Pancreas (tissue), 10 donors: ENCODE data around the gene VWA3B. TPM values are rescaled to one million over a fixed set of nuclear protein-coding genes. Genes with fewer than 3 reads are reported as not detected.

Experiments
- ATAC-seq, 4 donors: fragments of 200-7000 bp; cut with Tn5 transposase; one replicate each; pipeline versions ENCODE4 v1.8.0 to v1.9.1; 2020; ENCODE audit warnings: mild to moderate bottlenecking in 4 of 4, moderate library complexity in 4 of 4
- DNase-seq, 6 donors: peaks; one replicate each; pipeline ENCODE4 v3.0.0-alpha.2; 2020
- FAIRE-seq: peaks from 2 replicates; lab custom pipeline; 2012; peaks lifted over from hg19 to GRCh38; lab: Jason Lieb, UNC
- H3K27ac ChIP-seq, 4 donors: fragments of 200-600 bp; sonication (generic); 1 replicate in 3 of 4; 2 replicates in 1 of 4; pipeline versions ENCODE4 v1.5.0 to v1.8.0; 2020
- H3K27me3 ChIP-seq, 4 donors: fragments of 200-600 bp; one replicate each; pipeline ENCODE4 v1.8.0; 2021
- H3K36me3 ChIP-seq, 3 donors: fragments of 200-600 bp; sonication (generic) in 1 of 3; one replicate each; pipeline versions ENCODE4 v1.5.0 to v1.8.0; 2020 to 2021
- H3K4me1 ChIP-seq, 3 donors: fragments of 200-600 bp; one replicate each; pipeline ENCODE4 v1.8.0; 2021
- H3K4me3 ChIP-seq, 4 donors: fragments of 200-600 bp; sonication (generic) in 2 of 4; one replicate each; pipeline versions ENCODE4 v1.5.0 to v1.8.0; 2020 to 2021
- H3K9me3 ChIP-seq, 4 donors: fragments of 200-600 bp; one replicate each; pipeline ENCODE4 v1.8.0; 2021
- WGBS, 2 donors: extraction: QIAGEN DNeasy Blood & Tissue Kit; methylation state at CpG; one replicate each; pipeline ENCODE4 v1.1.7; 2013; 5-methylcytosine and 5-hydroxymethylcytosine counted together
- intact Hi-C, 3 donors: fragments of 100-400 bp; cut with DNase I; formaldehyde crosslinking; loops; one replicate each; pipeline versions ENCODE4 v1.11.1 to v1.14.2; 2022
- polyA plus RNA-seq, 2 donors: library from polyadenylated mRNA; stranded (reverse); fragments of 200-250 nt; gene quantifications; one replicate each; pipeline ENCODE4 v1.2.3, GENCODE V29; 2013
- total RNA-seq, 6 donors: library from RNA; stranded (reverse); fragmentation: NEBNext Ultra II Directional in 4 of 6; extraction: Animal tissue kit (Norgen Biotek cat#: 25700) in 4 of 6; gene quantifications; one replicate each; pipeline versions ENCODE4 v1.2.1 to v1.2.4, GENCODE V29; 2021 to 2023
- TF ChIP-seq, protein P1 (sequence below), 4 donors: fragments of 200-600 bp; sonication (generic) in 3 of 4; IDR thresholded peaks; one replicate each; pipeline versions ENCODE4 v1.5.0 to v1.8.0; 2021; ENCODE audit warnings: antibody characterized with exemption in 4 of 4
- donor health status: healthy with polysubstance abuse.
- donor health status: DM: no; HTN: no; CAD: no; lungs with moderate emphysema.
- donor health status: DM: no; HTN: no; CAD: no.
- donor health status: control.
- donor health status: control.
- donor health status: Bipolar disorder and iron deficiency.
- donor health status: DM: yes; HTN: yes; CAD: no.
- donor health status: DM: no; HTN: no; CAD: no.
- donor health status: DM: no; HTN: no; CAD: no.
- donor health status: DM: yes; HTN: yes; CAD: no.

The VWA3B gene
- total and polyA plus RNA-seq, 8 donors, result 0.04 to 0.24 (median 0.07) TPM; not detected in 5

DNA sequence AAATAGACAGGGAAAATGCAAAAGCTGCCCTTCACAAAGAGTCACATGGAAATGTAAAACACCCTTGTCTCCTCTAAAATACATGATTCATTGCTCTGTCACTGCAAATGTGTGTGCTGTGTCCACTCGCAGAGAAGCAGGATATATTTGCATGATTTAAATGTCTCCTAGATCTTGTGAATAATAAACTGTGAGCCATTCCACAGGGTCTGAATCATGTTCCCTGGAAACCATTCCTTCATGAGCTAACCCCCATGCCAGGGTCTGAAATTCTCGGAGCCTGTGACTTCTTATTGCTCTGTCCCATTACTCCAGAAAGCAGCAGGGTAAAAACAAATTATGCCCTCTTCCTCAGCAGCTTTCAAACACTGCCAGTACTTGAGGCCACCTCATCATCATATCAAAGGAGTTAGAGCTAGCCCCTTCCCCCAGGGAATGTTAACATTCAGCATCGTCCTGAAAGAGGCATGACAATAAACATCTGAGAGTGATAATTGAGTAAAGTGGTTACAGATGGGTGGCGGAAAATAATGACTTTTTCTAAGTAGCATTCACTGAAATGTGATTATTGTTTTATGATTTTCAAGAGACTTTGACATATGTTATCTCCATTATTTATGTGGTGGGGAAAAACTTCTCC, 247.6 kb downstream of the VWA3B start:
- no peak for FAIRE-seq
- no peak for DNase-seq
- Histone ChIP-seq H3K27ac (no peak overlapping the region), H3K4me3 (no peak overlapping the region), H3K36me3 (no peaks in the 10 kb centered on the region), H3K27me3 (no peaks in the 10 kb centered on the region), H3K9me3 (no peaks in the 10 kb centered on the region), H3K4me1 (no peaks in the 10 kb centered on the region)
- TF ChIP-seq, protein P1, sequence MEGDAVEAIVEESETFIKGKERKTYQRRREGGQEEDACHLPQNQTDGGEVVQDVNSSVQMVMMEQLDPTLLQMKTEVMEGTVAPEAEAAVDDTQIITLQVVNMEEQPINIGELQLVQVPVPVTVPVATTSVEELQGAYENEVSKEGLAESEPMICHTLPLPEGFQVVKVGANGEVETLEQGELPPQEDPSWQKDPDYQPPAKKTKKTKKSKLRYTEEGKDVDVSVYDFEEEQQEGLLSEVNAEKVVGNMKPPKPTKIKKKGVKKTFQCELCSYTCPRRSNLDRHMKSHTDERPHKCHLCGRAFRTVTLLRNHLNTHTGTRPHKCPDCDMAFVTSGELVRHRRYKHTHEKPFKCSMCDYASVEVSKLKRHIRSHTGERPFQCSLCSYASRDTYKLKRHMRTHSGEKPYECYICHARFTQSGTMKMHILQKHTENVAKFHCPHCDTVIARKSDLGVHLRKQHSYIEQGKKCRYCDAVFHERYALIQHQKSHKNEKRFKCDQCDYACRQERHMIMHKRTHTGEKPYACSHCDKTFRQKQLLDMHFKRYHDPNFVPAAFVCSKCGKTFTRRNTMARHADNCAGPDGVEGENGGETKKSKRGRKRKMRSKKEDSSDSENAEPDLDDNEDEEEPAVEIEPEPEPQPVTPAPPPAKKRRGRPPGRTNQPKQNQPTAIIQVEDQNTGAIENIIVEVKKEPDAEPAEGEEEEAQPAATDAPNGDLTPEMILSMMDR (IDR thresholded peaks at IDR 0.05), result no peak
- 45 to 47% methylated on average over 4 of the region's 4 CpGs for WGBS, 2 donors
- no peak for ATAC-seq
- intact Hi-C loops, result no loop called here

DNA sequence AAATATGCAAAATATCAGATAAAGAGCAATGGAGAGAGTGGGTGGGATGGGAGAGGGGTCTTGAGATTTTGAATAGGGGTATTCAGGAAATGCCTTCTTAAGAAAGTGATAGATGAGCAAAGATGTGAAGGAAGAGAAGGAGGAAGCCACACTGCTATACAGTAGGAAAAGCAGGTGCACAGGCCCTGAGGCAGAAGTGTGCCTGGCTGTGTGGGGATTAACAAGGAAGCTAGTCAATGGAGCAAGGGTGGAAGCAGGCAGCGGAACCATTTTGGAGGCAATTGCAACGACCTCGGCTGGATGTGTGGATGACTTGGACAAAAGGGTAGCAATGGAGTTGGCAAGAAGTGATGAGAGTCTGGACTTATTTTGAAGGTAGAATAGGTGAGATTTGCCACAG, 248.3 kb downstream of the VWA3B start:
- H3K27ac ChIP-seq, result no peak overlapping the region
- H3K4me3 ChIP-seq, result no peak overlapping the region
- no peak for DNase-seq
- no peak for ATAC-seq
- no peaks in the 10 kb centered on the region for H3K27me3 ChIP-seq
- intact Hi-C loops, result no loop called here
- H3K9me3 ChIP-seq, result no peaks in the 10 kb centered on the region
- 86 to 90% methylated on average over 3 of the region's 3 CpGs for WGBS, 2 donors
- no peak for FAIRE-seq
- H3K4me1 ChIP-seq, result no peaks in the 10 kb centered on the region
- H3K36me3 ChIP-seq, result no peaks in the 10 kb centered on the region
- TF ChIP-seq, protein P1 (IDR thresholded peaks at IDR 0.05), result no peak

DNA sequence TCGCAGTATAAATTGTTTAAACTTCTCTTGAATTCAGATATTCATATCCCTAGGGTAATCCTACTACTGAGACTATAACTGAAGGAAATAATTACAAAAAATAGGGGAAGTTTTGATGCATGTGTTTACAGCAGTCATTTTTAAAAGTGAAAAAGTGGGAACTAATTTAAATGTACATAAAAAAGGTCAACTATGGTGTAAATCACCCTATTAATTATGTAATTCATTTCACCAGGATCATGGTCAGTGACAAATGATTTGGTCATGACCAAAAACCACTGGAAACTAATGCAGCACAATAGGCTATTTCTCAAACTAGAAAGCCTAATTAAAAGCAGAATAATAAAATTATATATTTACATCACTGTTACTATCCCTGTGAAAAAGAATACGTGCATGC, 254.3 kb downstream of the VWA3B start:
- Histone ChIP-seq H3K4me3 (no peak overlapping the region), H3K27ac (no peak overlapping the region), H3K27me3 (peaks cover 0 to 2% (median 0%) of the 10 kb centered on the region in 4 donors), H3K4me1 (no peaks in the 10 kb centered on the region), H3K9me3 (no peaks in the 10 kb centered on the region), H3K36me3 (no peaks in the 10 kb centered on the region)
- TF ChIP-seq, protein P1 (IDR thresholded peaks at IDR 0.05), result no peak
- no peak for FAIRE-seq
- 84 to 88% methylated on average over 2 of the region's 2 CpGs for WGBS, 2 donors
- no peak for DNase-seq
- ATAC-seq, result no peak
- intact Hi-C loops, result no loop called here

DNA sequence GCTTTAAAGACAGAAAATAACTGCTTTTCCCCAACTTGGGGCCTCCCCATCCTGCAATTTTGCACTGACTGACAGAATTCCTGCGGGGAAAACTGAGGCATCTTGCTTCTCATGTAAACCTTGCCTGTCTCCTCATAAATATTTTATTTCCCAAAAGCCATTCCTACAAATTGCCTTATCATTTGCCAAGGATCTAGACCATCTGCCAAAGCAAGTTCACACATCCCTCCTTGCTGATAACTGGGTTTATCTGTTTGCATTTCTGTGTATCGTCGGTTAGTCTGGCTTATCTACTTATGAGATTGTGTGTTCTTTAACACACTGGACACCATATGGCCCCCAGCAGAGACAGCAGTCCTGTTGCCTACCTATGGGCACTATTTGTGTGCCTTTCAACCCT, 256.3 kb downstream of the VWA3B start:
- ATAC-seq (no peak), DNase-seq (no peak), FAIRE-seq (no peak)
- no peak overlapping the region for H3K4me3 ChIP-seq
- WGBS, 2 donors, result 20 to 33% methylated on average over 3 of the region's 3 CpGs
- H3K4me1 ChIP-seq, result no peaks in the 10 kb centered on the region
- TF ChIP-seq, protein P1 (IDR thresholded peaks at IDR 0.05), result no peak
- no peaks in the 10 kb centered on the region for H3K36me3 ChIP-seq
- H3K27me3 ChIP-seq, result peaks cover 0 to 16% (median 2%) of the 10 kb centered on the region in 4 donors
- H3K27ac ChIP-seq, result no peak overlapping the region
- no peaks in the 10 kb centered on the region for H3K9me3 ChIP-seq
- intact Hi-C loops, result no loop called here
